Type B pancreatic cell (in vitro differentiated cells): ENCODE results near the gene FERMT1. TPM values are rescaled to one million over a fixed set of nuclear protein-coding genes. Genes with fewer than 3 reads are reported as not detected.

Experiments used
- DNase-seq: peaks from one replicate; pipeline ENCODE4 v3.0.0; 2021; ENCODE audit warnings: mixed read lengths; ENCODE audit not compliant: unreplicated experiment; ENCODE audit errors: extremely low spot score
- H3K27ac Mint-ChIP-seq: 2 replicates; pipeline ENCODE4 v1.8.0; 2021; ENCODE audit warnings: mild to moderate bottlenecking, mixed read lengths
- H3K27me3 Mint-ChIP-seq: 2 replicates; pipeline ENCODE4 v1.8.0; 2021; ENCODE audit warnings: mixed read lengths
- H3K36me3 Mint-ChIP-seq: 2 replicates; pipeline ENCODE4 v1.8.0; 2021; ENCODE audit warnings: mixed read lengths
- H3K4me1 Mint-ChIP-seq: one replicate; pipeline ENCODE4 v1.8.0; 2021; ENCODE audit warnings: mixed read lengths; ENCODE audit not compliant: unreplicated experiment
- H3K4me3 Mint-ChIP-seq: 2 replicates; pipeline ENCODE4 v1.8.0; 2021; ENCODE audit warnings: mild to moderate bottlenecking, mixed read lengths
- H3K9me3 Mint-ChIP-seq: 2 replicates; pipeline ENCODE4 v1.8.0; 2021; ENCODE audit warnings: mixed read lengths
- CTCF ChIP-seq: fragments of 200-600 bp; sonication (generic); conservative IDR thresholded peaks from 2 replicates; pipeline ENCODE4 v1.5.0; 2021; ENCODE audit warnings: antibody characterized with exemption, mild to moderate bottlenecking
- total RNA-seq: library from RNA; stranded (reverse); gene quantifications from 2 replicates; pipeline ENCODE4 v1.2.1, GENCODE V29; 2021; ENCODE audit warnings: low replicate concordance

FERMT1 gene
- total RNA-seq, 1 donor from 2014 or later = 7.1 TPM

GRCh38 chr20:6040958-6041807 is 81.6 kb downstream of the FERMT1 start:
- Mint-ChIP-seq H3K27ac (no peak overlapping the region), H3K36me3 (peaks cover 14% of the 10 kb centered on the region)

GRCh38 chr20:6040540-6040939 is 82.3 kb downstream of the FERMT1 start:
- peaks cover 14% of the 10 kb centered on the region for H3K36me3 Mint-ChIP-seq
- DNase-seq = no peak
- no peaks in the 10 kb centered on the region for H3K4me1 Mint-ChIP-seq
- H3K4me3 Mint-ChIP-seq = no peak overlapping the region
- no peak overlapping the region for H3K27ac Mint-ChIP-seq
- no peaks in the 10 kb centered on the region for H3K27me3 Mint-ChIP-seq
- no peaks in the 10 kb centered on the region for H3K9me3 Mint-ChIP-seq
- TF ChIP-seq CTCF = no peak

More at GRCh38 chr20:6040958-6041807, 81.6 kb downstream of the FERMT1 start:
- H3K9me3 Mint-ChIP-seq = no peaks in the 10 kb centered on the region
- H3K4me1 Mint-ChIP-seq = no peaks in the 10 kb centered on the region
- no peak for DNase-seq
- H3K4me3 Mint-ChIP-seq = no peak overlapping the region
- no peaks in the 10 kb centered on the region for H3K27me3 Mint-ChIP-seq
- no peak for TF ChIP-seq CTCF

GRCh38 chr20:6039766-6040165 is 83.1 kb downstream of the FERMT1 start:
- no peak for DNase-seq
- Mint-ChIP-seq H3K36me3 (peaks cover 15% of the 10 kb centered on the region), H3K4me3 (no peak overlapping the region), H3K9me3 (no peaks in the 10 kb centered on the region), H3K4me1 (no peaks in the 10 kb centered on the region), H3K27ac (no peak overlapping the region), H3K27me3 (no peaks in the 10 kb centered on the region)
- no peak for TF ChIP-seq CTCF

- no peaks in the 10 kb centered on the region for H3K4me1 Mint-ChIP-seq
- no peak for DNase-seq
- H3K4me3 Mint-ChIP-seq = no peak overlapping the region
- H3K9me3 Mint-ChIP-seq = no peaks in the 10 kb centered on the region
- no peak for TF ChIP-seq CTCF
- no peak overlapping the region for H3K27ac Mint-ChIP-seq
- peaks cover 25% of the 10 kb centered on the region for H3K36me3 Mint-ChIP-seq
- no peaks in the 10 kb centered on the region for H3K27me3 Mint-ChIP-seq
These were observed 84.6 kb downstream of the FERMT1 start for GRCh38 chr20:6038256-6038655.

- TF ChIP-seq CTCF = no peak
- no peak overlapping the region for H3K27ac Mint-ChIP-seq
- peaks cover 21% of the 10 kb centered on the region for H3K36me3 Mint-ChIP-seq
- no peak for DNase-seq
- no peaks in the 10 kb centered on the region for H3K27me3 Mint-ChIP-seq
- H3K4me3 Mint-ChIP-seq = no peak overlapping the region
- no peaks in the 10 kb centered on the region for H3K9me3 Mint-ChIP-seq
- H3K4me1 Mint-ChIP-seq = no peaks in the 10 kb centered on the region
These were observed 85.7 kb downstream of the FERMT1 start for GRCh38 chr20:6037082-6037481.
